SK-N-SH treated with all-trans-retinoic acid at 6 μM for 48 hours (cell line): ENCODE data around the gene CEP63.

Source experiments
- CREB5 ChIP-seq: fragments of 250-450 bp; sonication (Bioruptor Pico); IDR thresholded peaks from 2 replicates; pipeline ENCODE4 v1.5.1; 2020; ENCODE audit warnings: low read depth, mild to moderate bottlenecking, moderate library complexity
- CSDC2 ChIP-seq: fragments of 250-450 bp; sonication (Bioruptor Pico); IDR thresholded peaks from 2 replicates; pipeline ENCODE4 v1.5.0; 2020; ENCODE audit warnings: mild to moderate bottlenecking, moderate library complexity
- ESRRG ChIP-seq: fragments of 250-450 bp; sonication (Bioruptor Pico); IDR thresholded peaks from 2 replicates; pipeline ENCODE4 v1.6.1; 2021; ENCODE audit warnings: mild to moderate bottlenecking
- OSR1 ChIP-seq: fragments of 250-450 bp; sonication (Bioruptor Pico); IDR thresholded peaks from 2 replicates; pipeline ENCODE4 v1.8.0; 2022; ENCODE audit warnings: moderate library complexity, mild to moderate bottlenecking, inconsistent platforms
- PATZ1 ChIP-seq: fragments of 250-450 bp; sonication (Bioruptor Pico); IDR thresholded peaks from 2 replicates; pipeline ENCODE4 v1.8.0; 2020; ENCODE audit warnings: mild to moderate bottlenecking, moderate library complexity, borderline replicate concordance
- POU6F1 ChIP-seq: fragments of 250-450 bp; sonication (Bioruptor Pico); IDR thresholded peaks from 2 replicates; pipeline ENCODE4 v1.8.0; 2021; ENCODE audit warnings: low read depth, mild to moderate bottlenecking, moderate library complexity, borderline replicate concordance
- RARB ChIP-seq: fragments of 250-450 bp; sonication (Bioruptor Pico); IDR thresholded peaks from 2 replicates; pipeline ENCODE4 v1.8.0; 2021; ENCODE audit warnings: mild to moderate bottlenecking, moderate library complexity
- SNAI2 ChIP-seq: fragments of 250-450 bp; sonication (Bioruptor Pico); IDR thresholded peaks from 2 replicates; pipeline ENCODE4 v1.5.0; 2020; ENCODE audit warnings: mild to moderate bottlenecking, moderate library complexity
- TCF4 ChIP-seq: fragments of 250-450 bp; sonication (Bioruptor Pico); IDR thresholded peaks from 2 replicates; pipeline ENCODE4 v1.8.0; 2021; ENCODE audit warnings: mild to moderate bottlenecking, moderate library complexity, borderline replicate concordance
- ZFP30 ChIP-seq: fragments of 450-650 bp; formaldehyde crosslinking; IDR thresholded peaks from 2 replicates; pipeline ENCODE4 v1.5.0; 2022; ENCODE audit warnings: mild to moderate bottlenecking, moderate library complexity
- ZNF565 ChIP-seq: fragments of 450-650 bp; formaldehyde crosslinking; conservative IDR thresholded peaks from 2 replicates; pipeline ENCODE4 v1.5.0; 2020; ENCODE audit warnings: low read depth, mild to moderate bottlenecking, moderate library complexity
- ZNF70 ChIP-seq: fragments of 450-650 bp; formaldehyde crosslinking; IDR thresholded peaks from 2 replicates; pipeline ENCODE4 v1.5.0; 2020; ENCODE audit warnings: mild to moderate bottlenecking, moderate library complexity
- ZNF8 ChIP-seq: fragments of 450-650 bp; formaldehyde crosslinking; IDR thresholded peaks from 2 replicates; pipeline ENCODE4 v1.5.0; 2020; ENCODE audit warnings: mild to moderate bottlenecking, moderate library complexity
- TF ChIP-seq, protein P1 (sequence below): fragments of 250-450 bp; sonication (Bioruptor Pico); IDR thresholded peaks from 2 replicates; pipeline ENCODE4 v1.5.1; 2021; ENCODE audit warnings: mild to moderate bottlenecking, moderate library complexity

DNA sequence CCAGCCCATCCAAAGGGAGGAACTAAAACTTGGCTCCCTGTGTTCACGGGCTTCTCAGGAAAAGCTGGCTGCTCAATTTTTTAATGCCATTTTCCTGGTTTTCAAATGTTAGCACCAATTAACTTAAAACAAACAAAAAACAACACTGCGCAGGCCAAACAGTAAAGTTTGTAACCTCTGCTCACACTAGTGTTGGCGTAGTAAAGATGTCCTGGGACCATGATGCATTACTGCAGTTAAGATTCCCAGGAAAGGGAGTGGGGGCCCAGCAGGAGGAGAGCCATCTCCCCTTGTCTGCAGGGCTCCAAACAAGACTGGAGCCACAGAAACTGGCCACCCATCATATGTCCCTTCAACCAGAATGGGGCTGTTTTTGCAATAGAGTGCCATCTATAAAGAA lies 91.0 kb downstream of the CEP63 start:
- TF ChIP-seq PATZ1 (CRISPR knock-in tag) = no peak
- no peak for TF ChIP-seq OSR1 (CRISPR knock-in tag)
- TF ChIP-seq CREB5 (CRISPR knock-in tag) = no peak
- TF ChIP-seq POU6F1 (CRISPR knock-in tag) = no peak
- no peak for TF ChIP-seq ZFP30
- no peak for TF ChIP-seq RARB (CRISPR knock-in tag)
- no peak for TF ChIP-seq ZNF70 (CRISPR knock-in tag)
- no peak for TF ChIP-seq TCF4 (CRISPR knock-in tag)
- TF ChIP-seq SNAI2 (CRISPR knock-in tag) = no peak
- TF ChIP-seq, protein P1, sequence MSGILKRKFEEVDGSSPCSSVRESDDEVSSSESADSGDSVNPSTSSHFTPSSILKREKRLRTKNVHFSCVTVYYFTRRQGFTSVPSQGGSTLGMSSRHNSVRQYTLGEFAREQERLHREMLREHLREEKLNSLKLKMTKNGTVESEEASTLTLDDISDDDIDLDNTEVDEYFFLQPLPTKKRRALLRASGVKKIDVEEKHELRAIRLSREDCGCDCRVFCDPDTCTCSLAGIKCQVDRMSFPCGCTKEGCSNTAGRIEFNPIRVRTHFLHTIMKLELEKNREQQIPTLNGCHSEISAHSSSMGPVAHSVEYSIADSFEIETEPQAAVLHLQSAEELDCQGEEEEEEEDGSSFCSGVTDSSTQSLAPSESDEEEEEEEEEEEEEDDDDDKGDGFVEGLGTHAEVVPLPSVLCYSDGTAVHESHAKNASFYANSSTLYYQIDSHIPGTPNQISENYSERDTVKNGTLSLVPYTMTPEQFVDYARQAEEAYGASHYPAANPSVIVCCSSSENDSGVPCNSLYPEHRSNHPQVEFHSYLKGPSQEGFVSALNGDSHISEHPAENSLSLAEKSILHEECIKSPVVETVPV (CRISPR knock-in tag) = no peak
- TF ChIP-seq ZNF565 (CRISPR knock-in tag) = no peak
- no peak for TF ChIP-seq ZNF8 (CRISPR knock-in tag)
- TF ChIP-seq ESRRG (CRISPR knock-in tag) = no peak
- no peak for TF ChIP-seq CSDC2
